K562 treated with DMSO at 1 percent for 48 hours (cell line): ENCODE measurements around the gene ITPRID2. TPM values are rescaled to one million over a fixed set of nuclear protein-coding genes. Genes with fewer than 3 reads are reported as not detected.

Source experiments
- total RNA-seq: library from RNA; unstranded; fragments of 300-600 nt; gene quantifications from 2 replicates; pipeline ENCODE4 v1.2.3, GENCODE V29; 2022; ENCODE audit warnings: low replicate concordance; ENCODE audit errors: extremely low read depth

ITPRID2 gene
- total RNA-seq: not detected in 2 replicates

DNA sequence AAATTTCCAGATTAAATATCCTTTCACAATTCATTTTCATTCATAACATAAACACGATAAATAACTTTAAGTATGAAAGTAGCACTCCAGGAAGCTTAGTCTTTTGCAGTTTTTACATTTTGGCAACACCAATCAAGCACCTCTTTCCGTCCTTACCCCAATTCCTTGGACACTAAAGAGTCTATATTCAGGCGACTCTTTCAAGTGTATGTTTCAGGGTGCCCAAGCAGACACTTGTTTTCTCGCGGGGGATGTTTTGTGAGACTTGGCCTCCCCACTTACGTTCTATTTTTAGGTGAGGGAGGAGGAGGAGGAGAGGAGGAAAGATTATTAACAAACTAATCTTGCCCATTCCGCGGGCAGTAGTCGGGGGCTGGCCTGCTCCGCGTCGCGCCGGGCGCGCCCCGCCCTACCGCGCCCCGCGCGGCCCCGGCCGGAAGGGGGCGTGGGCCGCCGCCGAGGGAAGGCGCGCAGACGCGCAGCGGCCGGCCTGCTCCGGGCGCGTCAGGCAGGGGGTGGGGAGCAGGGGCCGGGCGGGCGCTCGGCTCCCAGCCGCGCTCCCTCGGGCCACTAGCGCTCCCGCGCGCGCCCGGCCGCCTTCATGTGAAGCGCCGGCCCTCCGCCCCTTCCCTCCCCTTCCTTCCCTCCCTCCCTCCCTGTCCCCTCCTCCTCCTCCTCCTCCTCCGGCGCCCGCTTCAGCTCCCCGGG lies at the start of gene ITPRID2:
TSS of gene ITPRID2 (plus strand) at position 473 of the 708 bp plus-strand sequence. CDS start 337 bp downstream, outside the sequence.

Other genes starting within 250 kb of the ITPRID2 start
- gene CERKL, start 234.6 kb upstream of the ITPRID2 start, total RNA-seq: not detected in 2 replicates
- gene NEUROD1, start 211.2 kb upstream of the ITPRID2 start, total RNA-seq: not detected in 2 replicates
- not detected in 2 replicates for gene PPP1R1C, start 94.1 kb downstream of the ITPRID2 start, total RNA-seq